ENCODE measurements around the gene RNF34. TPM values are rescaled to one million over a fixed set of nuclear protein-coding genes. Genes with fewer than 3 reads are reported as not detected.

The RNF34 gene
- polyA plus RNA-seq, 1 of the 3 experiments (the other 2 are of a cell fraction) = 29.4 TPM

GRCh38 chr12:121456551-121456950, 56.6 kb downstream of the RNF34 start:
- Histone ChIP-seq H3K27me3 (ENCODE audit: insufficient read depth) (no peaks in the 10 kb centered on the region), H3K9me2 (no peaks in the 10 kb centered on the region), H3K4me1 (ENCODE audit: control insufficient read depth in 1 of 2, insufficient read depth in 2 of 2, low read depth in 1 of 2, low read length in 1 of 2) (no peaks in the 10 kb centered on the region), H2AFZ (ENCODE audit: low read depth) (no peak overlapping the region), H3K27ac (ENCODE audit: low read depth in 2 of 2, low read length in 1 of 2) (no peak overlapping the region), H3K9ac (no peak overlapping the region), H4K20me1 (ENCODE audit: insufficient read depth) (peaks cover 39% of the 10 kb centered on the region), H3K9me3 (no peaks in the 10 kb centered on the region), H3K36me3 (replicated peaks in 1 of 2; ENCODE audit: control insufficient read depth in 1 of 2, insufficient read depth in 2 of 2, low read length in 1 of 2) (peaks cover 2 to 7% of the 10 kb centered on the region in 2 experiments), H3K4me2 (no peak overlapping the region), H3K79me2 (ENCODE audit: insufficient read depth) (peaks cover 73% of the 10 kb centered on the region), H3K4me3 (ENCODE audit: low read depth in 2 of 2, low read length in 1 of 2) (no peak overlapping the region), H3F3A (replicated peaks; ENCODE audit: insufficient read depth) (no peaks in the 10 kb centered on the region)
- TF ChIP-seq JUND (IDR thresholded peaks at IDR 0.05) (no peak), TCF12 (IDR thresholded peaks at IDR 0.05) (no peak), RCOR1 (IDR thresholded peaks at IDR 0.05; ENCODE audit: low read length) (no peak), GABPA (IDR thresholded peaks at IDR 0.05; ENCODE audit: low read depth) (no peak), RFX5 (IDR thresholded peaks at IDR 0.05; ENCODE audit: low read length) (no peak), FOXM1 (IDR thresholded peaks at IDR 0.05; ENCODE audit: low read depth) (no peak), TAF1 (IDR thresholded peaks at IDR 0.05; ENCODE audit: borderline replicate concordance, low read depth, low read length) (no peak), PBX3 (IDR thresholded peaks at IDR 0.05) (no peak), ZBTB33 (IDR thresholded peaks at IDR 0.05; ENCODE audit: borderline replicate concordance, low read depth) (no peak), POLR2AphosphoS5 (IDR thresholded peaks at IDR 0.05; ENCODE audit: low read depth, low read length) (no peak), CTCF (IDR thresholded peaks at IDR 0.05) (no peak), USF1 (IDR thresholded peaks at IDR 0.05; ENCODE audit: borderline replicate concordance, low read depth) (no peak), SIN3A (IDR thresholded peaks at IDR 0.05; ENCODE audit: borderline replicate concordance, low read depth, low read length) (no peak), EP300 (IDR thresholded peaks at IDR 0.05; ENCODE audit: borderline replicate concordance in 1 of 2, low read depth in 1 of 2, low read length in 1 of 2) (no peak), MXI1 (IDR thresholded peaks at IDR 0.05; ENCODE audit: low read depth, low read length) (no peak), RXRA (IDR thresholded peaks at IDR 0.05; ENCODE audit: borderline replicate concordance, low read depth) (no peak), FOSL2 (IDR thresholded peaks at IDR 0.05; ENCODE audit: borderline replicate concordance, low read depth) (no peak)
- 95% methylated on average over 7 of the region's 8 CpGs for WGBS (ENCODE audit: low lambda C conversion rate)
- CTCF ChIA-PET = interaction anchor here (0.6 to 8.1 kb wide), 5 partner anchors 8 to 25 kb away, joined by 3 to 46 read pairs (median 3); no protein-coding TSS in a partner anchor
- DNase-seq = no peak
- POLR2A ChIA-PET = no interaction called here
